HG03064 (cell line): ENCODE data around the gene MNX1.

Experiments used
- ATAC-seq: cut with Tn5 transposase; IDR thresholded peaks from one replicate; pipeline ENCODE4 v1.9.1; 2021; ENCODE audit warnings: low read depth; ENCODE audit not compliant: unreplicated experiment

MNX1 gene

DNA sequence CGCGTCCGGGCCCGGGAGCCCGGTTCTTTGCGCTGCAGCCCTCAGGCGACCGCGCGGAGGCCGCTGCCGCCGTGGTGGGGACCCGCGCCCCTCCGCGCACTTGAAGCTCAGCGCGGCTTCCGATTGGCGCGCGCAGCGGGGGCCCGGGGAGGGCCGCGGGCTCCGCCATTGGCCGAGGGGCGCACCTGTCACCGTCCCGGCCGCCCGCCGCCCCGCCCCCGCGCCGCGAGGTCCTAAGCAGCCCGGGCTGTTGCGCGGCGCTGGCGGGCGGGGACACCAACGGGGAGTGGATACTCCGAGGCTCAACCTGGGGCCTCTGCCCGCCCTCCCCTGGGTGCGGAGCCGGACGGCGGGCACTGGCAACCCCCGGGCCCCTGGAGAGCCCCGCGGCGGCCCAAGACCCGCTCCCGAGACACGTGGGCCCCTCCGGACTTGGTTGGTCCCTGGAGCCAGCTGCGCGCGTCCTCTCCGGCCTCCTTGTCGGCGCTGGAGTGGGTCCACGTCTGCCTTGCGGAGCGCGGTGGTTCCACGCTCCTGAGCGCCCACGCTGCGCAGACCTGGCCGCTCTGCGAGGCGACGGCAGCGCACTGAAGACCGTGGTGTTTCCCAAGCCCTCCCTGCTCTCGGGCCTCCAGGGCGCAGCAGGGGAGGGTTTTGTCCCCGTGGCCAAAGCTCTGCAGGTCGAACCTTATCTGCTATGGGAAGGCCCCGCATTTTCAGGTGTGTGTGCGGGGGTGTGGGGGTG is at the start of gene MNX1:
Gene MNX1, minus strand, starts transcription at position 76 of the 745 bp plus-strand sequence. CDS start 313 bp downstream, outside the sequence.
- ATAC-seq, result peak; percentile 75

- ATAC-seq, result no peak
Observed at GRCh38 chr7:157059534-157059933, 49.1 kb upstream of the MNX1 start.

- no peak for ATAC-seq
Observed at GRCh38 chr7:157058701-157059100, 48.2 kb upstream of the MNX1 start.

DNA sequence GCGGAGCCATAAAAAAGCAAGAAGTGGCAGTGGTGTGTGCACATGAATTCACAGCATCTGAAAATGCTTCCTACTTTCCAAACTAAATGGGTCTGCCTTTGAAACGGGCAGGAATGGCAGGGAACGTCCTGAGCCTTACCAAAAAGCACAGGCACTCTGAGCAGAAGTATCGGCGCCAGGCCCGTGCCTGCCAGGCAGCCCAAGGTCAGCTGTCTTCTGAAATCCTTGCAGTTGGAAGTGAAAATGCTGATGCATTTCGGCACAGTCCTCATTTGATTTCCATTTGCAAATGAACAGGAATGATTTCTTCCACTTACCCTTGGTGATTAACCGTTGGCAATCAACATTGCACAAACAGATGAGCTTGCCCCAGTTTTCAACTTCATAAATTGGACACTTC is 47.6 kb upstream of the MNX1 start:
- no peak for ATAC-seq

GRCh38 chr7:157056957-157057902 is 46.8 kb upstream of the MNX1 start:
- ATAC-seq, result no peak

DNA sequence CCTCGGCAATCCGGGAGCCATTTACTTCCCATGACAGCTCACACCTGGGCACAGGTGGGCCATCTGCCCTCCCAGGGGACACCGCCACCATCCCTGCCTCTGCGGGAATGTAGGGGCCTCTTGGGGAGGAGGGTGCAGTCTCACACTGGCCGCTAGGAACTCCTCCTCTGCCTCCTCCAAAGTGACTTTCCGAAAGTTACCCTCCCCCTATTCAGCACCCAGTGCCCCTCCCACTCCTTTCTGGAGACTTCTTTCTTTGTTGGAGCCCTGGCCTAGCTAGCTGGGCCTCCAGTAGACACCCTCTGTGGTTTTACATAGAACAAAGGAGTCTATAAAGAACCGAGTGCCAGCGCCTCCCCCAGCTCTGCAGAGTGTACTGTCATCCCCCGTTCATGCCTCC is 45.8 kb upstream of the MNX1 start:
- ATAC-seq, result no peak

DNA sequence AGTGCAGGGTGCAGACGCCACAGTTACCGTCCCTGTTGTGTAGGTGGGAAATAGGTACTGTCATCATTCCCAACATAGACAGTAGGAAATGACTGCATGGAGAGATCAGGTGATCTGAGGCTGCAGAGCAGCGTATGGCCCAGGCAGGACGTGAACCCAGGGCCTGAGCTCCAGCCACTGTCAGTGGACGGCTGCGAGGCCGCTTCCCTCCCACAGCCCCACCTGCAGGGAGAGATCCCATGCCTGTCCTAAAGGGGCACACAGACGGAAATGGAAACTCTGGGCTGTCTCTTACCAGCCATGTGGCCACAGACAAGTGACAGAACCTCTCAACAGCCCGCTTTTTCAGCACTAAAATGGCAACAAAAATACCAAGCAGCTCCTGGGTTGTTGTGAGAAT is 44.5 kb upstream of the MNX1 start:
- no peak for ATAC-seq

DNA sequence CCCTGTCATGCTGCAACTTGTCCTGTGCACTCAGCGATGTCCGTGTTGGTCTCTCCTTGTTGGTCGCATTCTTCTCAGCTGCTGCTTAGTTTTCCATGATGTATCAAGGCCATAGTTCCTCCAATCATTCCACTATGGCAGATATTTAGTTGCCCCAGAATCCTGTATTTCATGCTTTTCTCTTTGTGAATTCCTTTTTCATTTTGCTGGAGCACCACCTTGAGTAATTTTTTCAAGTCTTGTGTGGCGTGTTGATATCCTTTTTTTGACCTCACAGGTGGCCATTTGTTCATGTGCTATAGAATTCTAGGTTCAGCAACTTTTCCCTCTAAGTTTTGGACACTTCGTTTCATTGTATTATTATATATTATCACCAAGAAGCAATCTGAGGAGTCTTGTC is 42.7 kb upstream of the MNX1 start:
- no peak for ATAC-seq

DNA sequence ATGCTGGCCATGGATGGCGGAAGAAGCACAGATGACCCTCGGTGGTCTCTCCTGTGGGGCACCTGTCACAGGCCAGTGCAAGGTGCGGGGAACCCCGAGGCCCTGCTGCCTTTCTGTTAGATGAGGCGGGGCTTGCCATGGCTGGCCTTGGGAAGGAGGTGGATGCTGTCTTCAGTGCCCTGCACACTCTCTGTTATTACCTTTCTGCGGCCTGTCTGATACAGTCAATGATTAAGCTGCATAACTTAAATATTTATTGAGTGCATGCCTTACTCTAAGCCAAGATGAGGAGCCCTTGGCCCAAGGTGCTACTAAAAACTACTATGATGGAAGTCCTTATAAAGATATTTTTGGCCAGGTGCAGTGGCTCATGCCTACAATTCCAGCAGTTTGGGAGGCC is 36.7 kb upstream of the MNX1 start:
- no peak for ATAC-seq

- ATAC-seq, result no peak
Observed at GRCh38 chr7:157046681-157047080, 36.2 kb upstream of the MNX1 start.

- no peak for ATAC-seq
Observed at GRCh38 chr7:157044943-157045660, 34.6 kb upstream of the MNX1 start.

DNA sequence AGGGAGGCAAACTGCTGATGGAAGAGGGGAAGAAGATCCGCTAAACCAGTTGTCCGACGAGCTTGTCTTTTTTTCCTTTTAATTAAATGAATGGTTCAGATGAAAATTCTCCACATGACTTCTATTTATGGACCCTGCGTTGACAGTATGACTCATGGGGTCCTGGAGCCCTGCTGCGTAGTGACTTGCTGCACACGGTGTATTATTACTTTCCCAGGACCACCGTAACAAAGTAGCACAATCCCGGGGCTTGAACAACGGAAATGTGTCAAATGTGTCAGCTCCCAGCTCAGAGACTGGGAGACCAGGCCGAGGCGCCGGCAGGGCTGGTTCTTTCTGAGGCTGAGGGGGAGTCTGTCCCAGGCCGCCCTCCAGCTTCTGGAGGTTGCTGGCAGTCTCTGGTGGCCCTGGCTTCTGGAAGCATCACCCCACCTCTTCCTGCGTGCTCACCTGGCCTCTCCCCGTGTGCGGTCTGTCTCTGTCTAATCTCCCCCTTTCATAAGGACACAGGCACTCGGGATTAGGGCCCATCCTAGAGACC is 33.8 kb upstream of the MNX1 start:
- no peak for ATAC-seq

DNA sequence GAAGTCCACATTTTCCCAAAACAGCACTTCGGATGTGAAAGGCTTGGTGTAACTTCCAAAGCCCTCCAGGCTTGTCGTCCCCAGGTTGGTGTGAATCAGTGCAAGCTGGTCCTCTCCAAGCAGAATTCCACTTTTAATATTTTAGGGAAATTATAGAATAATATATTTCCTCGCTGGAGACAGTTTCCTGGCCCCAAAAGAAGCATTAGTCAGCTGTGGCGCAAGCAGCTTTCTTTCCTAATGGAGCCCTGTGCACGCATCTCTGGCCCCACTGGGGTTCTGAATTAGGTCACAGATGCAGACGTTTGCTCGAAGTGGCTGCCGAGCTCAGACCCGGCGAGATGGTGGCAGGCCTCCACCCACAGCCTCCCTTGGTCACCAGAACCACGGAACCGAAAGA is 33.3 kb upstream of the MNX1 start:
- no peak for ATAC-seq

GRCh38 chr7:157041514-157042277 is 31.2 kb upstream of the MNX1 start:
- ATAC-seq, result no peak

DNA sequence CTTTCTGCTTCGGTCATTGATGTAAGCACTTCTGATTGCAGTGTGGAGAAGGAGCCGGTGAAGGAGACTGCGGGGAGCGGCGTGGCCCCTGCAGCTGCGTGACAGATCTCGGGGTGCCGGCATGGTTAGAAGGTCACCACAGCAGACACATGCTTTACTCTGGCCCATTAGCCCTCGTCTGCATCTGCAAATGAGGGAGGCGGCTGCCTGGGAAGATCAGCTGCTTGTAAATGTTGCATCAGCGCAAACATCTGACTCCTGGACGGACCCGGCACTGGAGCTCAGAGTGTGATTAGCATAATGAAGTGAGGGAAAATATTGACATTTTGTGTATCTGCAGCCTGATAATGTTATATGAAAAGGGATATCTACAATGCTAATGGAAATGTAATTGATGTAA is 30.5 kb upstream of the MNX1 start:
- no peak for ATAC-seq

- no peak for ATAC-seq
Observed at GRCh38 chr7:157037635-157038034, 27.2 kb upstream of the MNX1 start.

DNA sequence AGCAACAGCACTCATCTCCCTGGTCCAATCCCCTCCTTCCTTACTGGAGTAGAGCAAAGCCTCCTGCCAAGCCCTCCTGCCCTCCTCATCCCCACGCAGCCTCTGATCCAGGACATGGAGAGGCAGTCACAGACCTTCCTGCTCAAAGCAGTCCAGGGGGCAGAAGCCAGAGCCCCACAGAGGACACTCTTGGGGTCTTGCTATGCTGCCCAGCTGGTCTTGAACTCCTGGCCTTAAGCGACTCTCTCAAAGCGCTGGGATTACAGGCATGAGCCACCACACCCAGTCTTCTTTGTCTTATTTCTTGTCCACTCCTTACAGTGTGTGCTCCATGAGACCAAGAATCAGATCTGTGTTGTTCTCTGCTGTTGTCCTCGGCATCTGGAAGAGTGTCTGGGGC is 26.6 kb upstream of the MNX1 start:
- no peak for ATAC-seq

- no peak for ATAC-seq
Observed at GRCh38 chr7:157035979-157036378, 25.5 kb upstream of the MNX1 start.

DNA sequence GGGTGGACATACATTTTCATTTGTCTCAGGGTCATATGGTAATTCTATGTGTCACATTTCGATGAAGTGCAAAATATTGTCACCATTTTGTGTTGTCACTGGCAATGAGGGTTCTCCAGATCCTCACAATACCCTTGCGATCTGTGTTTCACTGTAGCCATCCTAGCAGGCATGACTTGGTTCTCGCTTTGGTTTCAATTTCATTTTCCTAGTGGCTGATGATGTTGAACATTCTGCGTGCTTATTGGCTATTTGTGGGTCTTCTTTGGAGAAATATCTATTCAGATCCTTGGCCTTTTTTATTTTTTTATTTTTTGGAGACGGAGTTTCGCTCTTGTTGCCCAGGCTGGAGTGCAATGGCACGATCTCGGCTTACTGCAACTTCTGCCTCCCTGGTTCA is 24.8 kb upstream of the MNX1 start:
- no peak for ATAC-seq
